ENCODE measurements around the gene CNTNAP5.

CNTNAP5 gene

DNA sequence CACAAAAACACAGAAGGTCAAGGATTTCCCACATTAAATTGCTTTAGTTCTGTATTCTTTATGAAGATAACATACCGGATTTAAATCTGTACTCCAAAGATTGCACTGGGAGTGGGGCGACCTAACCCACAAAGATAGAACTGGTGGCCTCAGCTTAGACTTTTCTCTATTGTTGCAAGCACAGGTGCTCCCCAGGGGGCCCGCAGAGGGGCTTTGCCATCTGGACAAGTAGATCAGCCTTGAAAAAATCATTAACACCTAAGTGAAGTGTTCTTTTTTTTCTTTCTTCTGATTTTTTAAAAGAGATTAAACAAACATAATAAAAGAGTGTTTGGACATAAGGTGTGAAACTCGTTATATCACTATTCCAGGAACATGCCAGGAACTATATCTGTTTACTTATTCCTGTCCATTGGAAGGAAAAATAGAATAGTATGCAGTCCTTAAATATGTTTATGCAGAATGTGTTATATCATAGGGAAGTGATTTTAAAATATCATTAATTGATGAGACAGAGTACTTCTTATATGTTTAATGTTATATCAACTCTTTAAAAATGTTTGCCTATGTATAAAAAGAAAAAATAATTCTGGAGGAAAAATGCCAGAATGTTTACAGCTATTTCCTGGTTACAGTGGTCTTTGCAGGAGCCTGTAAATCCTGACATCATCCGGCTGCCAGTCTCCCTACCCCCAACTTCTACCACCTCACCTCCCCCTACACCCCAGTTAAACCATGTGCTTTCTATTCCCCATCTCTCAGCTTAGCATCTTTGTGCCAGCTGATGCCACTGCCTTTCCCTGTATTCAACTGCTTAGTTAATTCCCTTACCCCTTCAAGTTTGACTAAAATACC is 679.2 kb downstream of the CNTNAP5 start:
- no peak for DNase-seq (ENCODE audit: low read depth)
- TF ChIP-seq CTCF (IDR thresholded peaks at IDR 0.05; ENCODE audit: control insufficient read depth, extremely low read depth, insufficient read depth) = no peak
- no peak overlapping the region for H3K4me3 ChIP-seq (ENCODE audit: low read depth, low read length)

DNA sequence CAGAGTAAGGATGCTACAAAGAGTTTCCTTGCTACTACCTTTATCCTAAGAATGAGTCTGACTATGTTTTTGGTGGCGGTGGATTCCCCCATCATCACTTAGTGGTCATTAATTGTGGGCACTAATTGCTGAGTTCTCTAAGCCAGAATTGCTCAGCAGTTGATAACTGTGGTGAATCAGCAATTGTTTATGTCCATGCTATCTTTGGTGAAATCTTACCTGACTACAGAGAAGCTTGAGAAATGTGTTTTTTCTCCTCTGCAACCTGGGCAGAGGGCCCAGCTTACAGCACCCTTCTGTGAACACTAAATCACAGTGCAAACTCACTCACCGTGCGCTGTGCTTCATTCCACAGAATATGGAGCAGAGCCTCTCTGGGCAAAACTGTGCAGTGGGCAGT is 683.6 kb downstream of the CNTNAP5 start:
- TF ChIP-seq CTCF (IDR thresholded peaks at IDR 0.05; ENCODE audit: control insufficient read depth, extremely low read depth, insufficient read depth) = no peak
- DNase-seq (ENCODE audit: low read depth) = no peak
- no peak overlapping the region for H3K4me3 ChIP-seq (ENCODE audit: low read depth, low read length)

DNA sequence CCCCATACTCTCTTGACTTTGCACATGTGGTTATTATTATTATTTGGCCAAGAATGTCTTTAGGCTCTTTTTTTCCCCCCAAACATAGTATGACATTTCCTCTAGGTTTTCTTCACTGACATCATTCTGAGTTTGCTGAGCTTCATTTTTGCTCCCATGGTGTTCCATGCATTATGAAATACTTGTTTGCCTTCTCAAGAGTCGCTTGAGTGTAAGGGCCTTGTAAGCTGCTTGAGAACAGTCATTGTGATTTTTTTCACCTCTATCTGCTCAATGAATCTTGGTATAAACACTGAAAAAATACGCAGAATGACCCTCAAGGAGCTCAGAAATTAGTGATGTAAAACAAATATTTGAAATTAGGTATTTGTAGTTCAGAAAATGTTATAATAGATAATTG is 688.9 kb downstream of the CNTNAP5 start:
- H3K4me3 ChIP-seq (ENCODE audit: low read depth, low read length) = no peak overlapping the region
- DNase-seq (ENCODE audit: low read depth) = no peak
- no peak for TF ChIP-seq CTCF (IDR thresholded peaks at IDR 0.05; ENCODE audit: control insufficient read depth, extremely low read depth, insufficient read depth)

DNA sequence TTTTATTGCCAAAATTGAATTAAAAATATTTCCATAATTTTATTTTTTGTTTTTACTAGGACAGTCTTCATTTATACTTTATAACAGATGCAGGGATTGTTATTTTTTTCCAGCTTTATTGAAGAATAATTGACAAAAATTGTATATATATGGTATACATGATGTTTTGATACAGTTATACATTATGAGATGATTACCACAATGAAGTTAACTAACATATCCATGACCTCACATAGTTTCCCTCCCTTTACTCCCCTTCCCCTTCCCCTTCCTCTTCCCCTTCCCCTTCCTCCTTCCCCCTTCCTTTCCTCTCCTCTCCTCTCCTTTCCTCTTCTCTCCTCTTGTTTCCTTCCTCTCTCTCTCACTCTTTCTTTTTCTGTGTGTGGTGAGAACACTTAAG is 700.1 kb downstream of the CNTNAP5 start:
- no peak for TF ChIP-seq CTCF (IDR thresholded peaks at IDR 0.05; ENCODE audit: control insufficient read depth, extremely low read depth, insufficient read depth)
- no peak for DNase-seq (ENCODE audit: low read depth)
- H3K4me3 ChIP-seq (ENCODE audit: low read depth, low read length) = no peak overlapping the region

- no peak overlapping the region for H3K4me3 ChIP-seq (ENCODE audit: low read depth, low read length)
- DNase-seq (ENCODE audit: low read depth) = no peak
- no peak for TF ChIP-seq CTCF (IDR thresholded peaks at IDR 0.05; ENCODE audit: control insufficient read depth, extremely low read depth, insufficient read depth)
These were observed 715.5 kb downstream of the CNTNAP5 start for GRCh38 chr2:124740636-124741035.

GRCh38 chr2:124753842-124754241 is 728.8 kb downstream of the CNTNAP5 start:
- no peak overlapping the region for H3K4me3 ChIP-seq (ENCODE audit: low read depth, low read length)
- DNase-seq (ENCODE audit: low read depth) = no peak
- no peak for TF ChIP-seq CTCF (IDR thresholded peaks at IDR 0.05; ENCODE audit: control insufficient read depth, extremely low read depth, insufficient read depth)

DNA sequence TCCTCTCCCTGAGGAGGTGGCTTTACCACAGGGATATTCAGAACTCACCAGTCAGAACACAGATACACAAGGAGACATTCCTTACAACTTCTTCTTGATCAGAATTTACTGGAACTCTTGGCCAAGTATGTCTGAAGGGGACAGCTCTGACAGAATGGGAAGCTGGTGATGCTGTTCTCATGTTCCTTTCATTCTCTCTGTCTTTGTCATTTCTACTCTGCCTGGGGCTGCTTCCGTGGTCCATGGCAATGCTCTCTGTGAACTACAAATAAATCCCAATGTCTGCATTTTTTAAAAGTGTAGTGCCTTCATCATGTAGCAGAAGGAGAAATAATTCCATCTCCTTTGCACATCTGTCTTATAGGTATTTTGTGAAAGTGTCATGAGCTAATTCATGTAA is 730.3 kb downstream of the CNTNAP5 start:
- no peak for DNase-seq (ENCODE audit: low read depth)
- TF ChIP-seq CTCF (IDR thresholded peaks at IDR 0.05; ENCODE audit: control insufficient read depth, extremely low read depth, insufficient read depth) = no peak
- H3K4me3 ChIP-seq (ENCODE audit: low read depth, low read length) = no peak overlapping the region
